Measurements from ENCODE around the gene ZNF786. TPM values are rescaled to one million over a fixed set of nuclear protein-coding genes. Genes with fewer than 3 reads are reported as not detected.

The ZNF786 gene
- total RNA-seq, 1 donor from 2014 or later = 9.0 TPM

DNA sequence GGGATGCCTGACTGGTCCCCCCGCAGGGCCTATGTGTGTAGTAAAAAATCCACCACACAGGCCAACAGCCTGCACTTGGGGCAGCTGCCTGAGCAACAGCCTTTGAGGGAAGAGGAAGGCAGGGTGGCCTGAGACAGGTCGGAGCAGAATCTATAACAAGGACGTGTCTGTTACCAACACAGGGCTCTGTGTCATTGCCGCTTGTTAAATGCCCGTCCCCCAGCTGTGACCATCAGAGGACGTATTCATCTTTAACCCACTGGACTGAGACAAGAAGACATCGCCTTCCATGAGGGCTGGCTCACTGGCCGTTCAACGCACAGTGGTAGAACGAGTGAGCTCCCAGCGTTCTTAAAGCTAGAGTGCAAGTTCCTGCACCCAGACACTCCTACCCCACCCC lies 70.0 kb downstream of the ZNF786 start:
- Histone ChIP-seq H3K27me3 (ENCODE audit: control insufficient read depth, insufficient read depth, low read length) (no peaks in the 10 kb centered on the region), H3K4me3 (ENCODE audit: low read depth, low read length) (no peak overlapping the region), H3K36me3 (ENCODE audit: control insufficient read depth, insufficient read depth, low read length) (peaks cover 15% of the 10 kb centered on the region)
- no peak for TF ChIP-seq CTCF (IDR thresholded peaks at IDR 0.05; ENCODE audit: insufficient read depth, low read length, severe bottlenecking)
- DNase-seq (ENCODE audit: low read depth) (no peak), FAIRE-seq (no peak)

Other genes with a start within 250 kb of the ZNF786 start
- gene EZH2, start 206.4 kb downstream of the ZNF786 start, total RNA-seq = 6.6 and 10.9 TPM in 2 replicates
- gene PDIA4, start 62.2 kb downstream of the ZNF786 start, total RNA-seq = 219 and 414 TPM in 2 replicates
- gene ZNF425, start 35.6 kb upstream of the ZNF786 start, total RNA-seq = 3.7 TPM in 2 replicates
- gene ZNF398, start 56.7 kb upstream of the ZNF786 start, total RNA-seq = 10.0 and 12.5 TPM in 2 replicates
- 23.2 and 27.3 TPM in 2 replicates for gene ZNF282, start 104.8 kb upstream of the ZNF786 start, total RNA-seq
- 5.8 and 6.1 TPM in 2 replicates for gene ZNF212, start 148.9 kb upstream of the ZNF786 start, total RNA-seq
- 9.5 and 11.3 TPM in 2 replicates for gene ZNF783, start 171.5 kb upstream of the ZNF786 start, total RNA-seq